Activated naive CD8-positive, alpha-beta T cell (primary cell): ENCODE data around the gene GPR152.
A peak's percentile ranks its signal among the peaks of the same experiment; 100 is the strongest.
"Not testable (repeated sequence)": the region's sequence is repeated elsewhere in the genome, so short reads cannot be mapped to it uniquely, and the experiment has no call there.

ENCODE experiments used
- H3K27ac Mint-ChIP-seq: one replicate; pipeline ENCODE4 v1.8.0; 2021; ENCODE audit warnings: mixed read lengths
- H3K27me3 Mint-ChIP-seq: one replicate; pipeline ENCODE4 v1.8.0; 2021; ENCODE audit warnings: mixed read lengths
- H3K36me3 Mint-ChIP-seq: one replicate; pipeline ENCODE4 v1.8.0; 2021; ENCODE audit warnings: mixed read lengths
- H3K4me1 Mint-ChIP-seq: one replicate; pipeline ENCODE4 v1.8.0; 2021; ENCODE audit warnings: low read depth, mixed read lengths
- H3K4me3 Mint-ChIP-seq: one replicate; pipeline ENCODE4 v1.8.0; 2021; ENCODE audit warnings: mild to moderate bottlenecking, mixed read lengths
- H3K9me3 Mint-ChIP-seq: one replicate; pipeline ENCODE4 v1.8.0; 2021; ENCODE audit warnings: low read depth, mixed read lengths

Gene GPR152

DNA sequence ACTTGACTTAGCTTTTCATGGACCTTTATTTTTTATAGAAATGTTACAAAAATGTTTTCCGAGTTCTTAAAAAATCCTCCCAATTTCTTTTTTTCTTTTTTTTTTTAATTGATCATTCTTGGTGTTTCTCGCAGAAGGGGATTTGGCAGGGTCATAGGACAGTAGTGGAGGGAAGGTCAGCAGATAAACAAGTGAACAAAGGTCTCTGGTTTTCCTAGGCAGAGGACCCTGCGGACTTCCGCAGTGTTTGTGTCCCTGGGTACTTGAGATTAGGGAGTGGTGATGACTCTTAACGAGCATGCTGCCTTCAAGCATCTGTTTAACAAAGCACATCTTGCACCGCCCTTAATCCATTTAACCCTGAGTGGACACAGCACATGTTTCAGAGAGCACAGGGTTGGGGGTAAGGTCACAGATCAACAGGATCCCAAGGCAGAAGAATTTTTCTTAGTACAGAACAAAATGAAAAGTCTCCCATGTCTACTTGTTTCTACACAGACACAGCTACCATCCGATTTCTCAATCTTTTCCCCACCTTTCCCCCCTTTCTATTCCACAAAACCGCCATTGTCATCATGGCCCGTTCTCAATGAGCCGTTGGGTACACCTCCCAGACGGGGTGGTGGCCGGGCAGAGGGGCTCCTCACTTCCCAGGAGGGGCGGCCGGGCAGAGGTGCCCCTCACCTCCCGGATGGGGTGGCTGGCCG lies 25.0 kb upstream of the GPR152 start:
- H3K36me3 Mint-ChIP-seq, H3K27ac Mint-ChIP-seq, H3K4me3 Mint-ChIP-seq, H3K27me3 Mint-ChIP-seq, H3K4me1 Mint-ChIP-seq, H3K9me3 Mint-ChIP-seq: not testable (repeated sequence)

DNA sequence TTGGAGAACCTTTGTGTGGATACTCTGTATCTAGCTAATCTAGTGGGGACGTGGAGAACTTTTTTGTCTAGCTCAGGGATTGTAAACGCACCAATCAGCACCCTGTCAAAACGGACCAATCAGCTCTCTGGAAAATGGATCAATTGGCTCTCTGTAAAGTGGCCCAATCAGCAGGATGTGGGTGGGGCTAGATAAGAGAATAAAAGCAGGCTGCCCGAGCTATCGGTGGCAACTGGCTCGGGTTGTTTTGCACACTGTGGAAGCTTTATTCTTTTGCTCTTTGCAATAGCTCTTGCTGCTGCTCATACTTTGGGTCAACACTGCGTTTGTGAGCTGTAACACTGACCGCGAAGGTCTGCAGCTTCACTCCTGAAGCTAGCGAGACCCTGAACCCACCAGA lies 24.2 kb upstream of the GPR152 start:
- not testable (repeated sequence) for H3K27ac Mint-ChIP-seq, H3K4me1 Mint-ChIP-seq, H3K27me3 Mint-ChIP-seq, H3K9me3 Mint-ChIP-seq, H3K4me3 Mint-ChIP-seq, H3K36me3 Mint-ChIP-seq

DNA sequence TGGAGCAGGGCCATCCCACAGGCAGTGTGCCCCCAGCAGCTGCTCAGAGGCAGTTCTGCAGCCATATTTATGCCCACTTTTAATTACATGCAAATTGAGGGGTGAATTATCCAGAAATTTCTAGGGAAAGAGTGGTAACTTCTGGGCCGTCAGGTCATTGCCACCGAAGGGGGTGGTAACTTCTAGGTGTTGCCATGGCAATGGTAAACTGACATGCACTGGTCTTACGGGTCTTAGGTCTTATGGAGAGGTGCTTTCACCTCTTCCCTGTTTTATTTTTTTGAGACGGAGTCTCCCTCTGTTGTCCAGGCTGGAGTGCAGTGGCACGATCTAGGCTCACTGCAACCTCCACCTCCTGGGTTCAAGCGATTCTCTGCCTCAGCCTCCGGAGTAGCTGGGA lies 20.4 kb upstream of the GPR152 start:
- H3K9me3 Mint-ChIP-seq, result no peaks in the 10 kb centered on the region
- H3K27me3 Mint-ChIP-seq, result no peaks in the 10 kb centered on the region
- no peak overlapping the region for H3K4me3 Mint-ChIP-seq
- no peaks in the 10 kb centered on the region for H3K36me3 Mint-ChIP-seq
- peaks cover 5% of the 10 kb centered on the region for H3K4me1 Mint-ChIP-seq
- H3K27ac Mint-ChIP-seq, result no peak overlapping the region

DNA sequence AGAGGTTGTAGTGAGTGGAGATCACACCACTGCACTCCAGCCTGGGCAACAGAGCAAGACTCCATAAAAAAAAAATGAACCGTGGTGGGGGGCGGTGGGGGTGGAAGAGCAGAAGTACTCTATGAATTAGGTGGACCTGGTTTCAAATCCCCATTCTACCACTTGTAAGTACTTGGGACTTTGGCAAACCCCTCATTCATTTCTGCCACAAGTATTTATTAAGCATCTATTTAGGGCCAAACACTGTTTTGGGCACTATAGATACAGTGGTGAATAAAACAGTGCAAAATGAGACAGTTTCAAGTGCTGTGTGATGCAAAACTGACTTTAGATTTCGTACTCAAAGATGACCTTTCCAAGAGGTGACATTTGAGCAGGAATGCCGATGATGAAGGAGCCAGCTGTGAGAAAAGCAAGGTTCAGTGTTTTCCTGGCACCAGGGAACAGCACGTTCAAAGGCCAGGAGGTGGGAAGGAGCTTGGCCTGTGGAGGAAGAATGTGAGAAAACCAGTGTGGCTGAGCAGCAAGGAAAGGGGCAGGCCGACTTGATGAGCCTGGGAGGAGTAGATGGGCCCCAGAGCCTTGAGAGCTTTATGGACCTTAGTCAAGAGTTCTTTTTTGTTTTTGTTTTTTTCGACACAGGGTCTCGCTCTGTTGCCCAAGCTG lies 17.9 kb upstream of the GPR152 start:
- no peaks in the 10 kb centered on the region for H3K36me3 Mint-ChIP-seq
- H3K9me3 Mint-ChIP-seq, result no peaks in the 10 kb centered on the region
- peaks cover 17% of the 10 kb centered on the region for H3K4me1 Mint-ChIP-seq
- peak overlapping the region; percentile 77 for H3K4me3 Mint-ChIP-seq
- no peaks in the 10 kb centered on the region for H3K27me3 Mint-ChIP-seq
- H3K27ac Mint-ChIP-seq, result no peak overlapping the region

DNA sequence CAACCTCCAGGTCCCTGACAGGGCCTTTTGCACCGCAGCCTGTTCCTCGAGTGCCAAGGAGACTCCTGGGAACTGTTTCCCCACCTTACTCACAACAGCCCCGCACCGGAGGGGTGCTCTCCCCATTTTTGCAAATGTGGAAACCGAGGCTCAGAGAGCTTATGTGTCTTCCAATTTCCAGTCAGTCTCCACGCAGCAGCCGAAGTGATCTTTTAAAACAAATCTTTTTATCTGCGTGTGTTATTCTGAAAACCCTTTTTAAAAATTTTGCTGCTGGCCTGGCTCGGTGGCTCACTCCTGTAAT lies 16.9 kb upstream of the GPR152 start:
- H3K27me3 Mint-ChIP-seq, result no peaks in the 10 kb centered on the region
- H3K4me1 Mint-ChIP-seq, result peaks cover 21% of the 10 kb centered on the region
- H3K27ac Mint-ChIP-seq, result peak overlapping the region; percentile 64
- H3K4me3 Mint-ChIP-seq, result peak overlapping the region; percentile 77
- H3K9me3 Mint-ChIP-seq, result no peaks in the 10 kb centered on the region
- no peaks in the 10 kb centered on the region for H3K36me3 Mint-ChIP-seq

DNA sequence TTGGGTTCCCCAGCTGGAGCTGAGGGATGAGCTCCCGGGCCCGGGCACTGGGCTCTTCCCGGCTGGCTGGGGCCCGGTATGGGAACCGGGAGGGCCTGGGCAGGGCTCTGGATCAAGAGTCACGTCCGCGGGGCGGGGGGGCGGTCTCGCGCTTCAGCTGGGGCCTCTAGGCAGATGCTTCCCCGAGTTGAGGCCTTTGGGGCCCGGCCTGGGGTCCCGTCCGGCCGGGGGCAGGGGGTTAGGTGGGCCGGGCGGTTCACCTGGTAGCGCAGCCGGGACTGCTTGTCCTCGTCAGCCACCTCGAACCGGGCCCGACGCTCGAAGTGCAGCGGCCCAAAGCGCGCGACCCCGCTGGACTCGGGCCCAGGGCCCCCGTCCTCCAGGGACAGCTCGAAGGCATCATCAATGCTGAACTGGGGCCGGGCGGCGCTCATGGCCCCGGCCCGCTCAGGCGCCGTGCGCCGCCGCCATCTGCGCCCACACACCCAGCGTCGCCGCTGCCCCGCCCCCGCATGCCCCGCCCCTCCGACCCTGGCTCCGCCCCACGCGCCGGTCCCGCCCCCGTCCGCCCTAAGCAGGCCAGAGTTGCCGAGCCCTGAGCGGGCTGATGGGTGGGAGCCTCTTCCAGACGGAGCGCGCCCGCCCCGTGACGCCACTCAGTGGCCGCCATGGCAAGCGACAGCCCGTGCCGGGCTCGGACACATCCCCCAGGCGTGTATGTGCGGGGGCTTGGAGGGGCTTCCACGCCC lies 16.4 kb upstream of the GPR152 start, which contains the start of gene TMEM134:
Gene TMEM134, minus strand, starts transcription at position 493 of the 749 bp plus-strand sequence. Its CDS starts 59 bp downstream, at position 434.
- H3K27me3 Mint-ChIP-seq, result no peaks in the 10 kb centered on the region
- H3K9me3 Mint-ChIP-seq, result no peaks in the 10 kb centered on the region
- H3K27ac Mint-ChIP-seq, result peak within 1 kb of the TSS; percentile 88
- peaks cover 26% of the 10 kb centered on the region for H3K4me1 Mint-ChIP-seq
- no peaks in the 10 kb centered on the region for H3K36me3 Mint-ChIP-seq
- H3K4me3 Mint-ChIP-seq, result peak within 1 kb of the TSS; percentile 90

DNA sequence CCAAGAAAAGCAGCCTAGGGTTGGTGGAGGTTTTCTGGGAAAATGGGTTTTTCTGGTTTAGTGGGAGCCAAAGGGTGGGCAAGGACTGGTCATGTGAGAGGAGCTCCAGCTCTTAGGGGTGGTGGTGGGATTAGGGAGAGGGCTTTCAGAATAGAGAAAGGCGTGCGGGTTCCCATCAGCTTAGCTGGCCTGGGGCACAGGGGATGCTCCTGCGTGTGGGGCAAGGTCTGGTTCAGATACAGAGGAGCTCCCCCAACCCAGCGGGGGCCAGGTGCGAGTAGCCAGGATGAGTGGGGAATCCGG lies 15.9 kb upstream of the GPR152 start:
- Mint-ChIP-seq H3K4me3 (peak overlapping the region; percentile 90), H3K4me1 (peaks cover 29% of the 10 kb centered on the region), H3K27ac (peak overlapping the region; percentile 88), H3K27me3 (no peaks in the 10 kb centered on the region), H3K36me3 (no peaks in the 10 kb centered on the region), H3K9me3 (no peaks in the 10 kb centered on the region)

DNA sequence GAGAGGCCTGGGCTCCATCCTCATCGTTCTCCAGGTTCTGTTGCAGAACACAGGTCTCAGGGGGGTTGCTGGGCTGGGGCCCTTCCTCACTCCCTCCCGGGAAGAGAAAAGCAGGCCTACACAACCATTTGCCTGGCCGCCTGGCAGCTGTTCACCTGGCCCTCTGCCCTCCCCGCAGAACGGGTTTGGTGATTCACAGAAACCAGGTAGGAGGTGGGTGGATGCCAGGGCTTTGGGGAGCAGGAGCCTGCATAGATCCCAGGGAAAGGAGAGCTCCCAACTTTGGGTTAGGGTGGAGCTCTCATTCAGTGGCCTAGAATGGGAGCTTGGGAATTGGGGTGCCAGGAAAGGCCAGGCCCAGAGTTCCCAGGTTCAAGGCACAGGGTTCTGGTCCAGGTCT lies 15.5 kb upstream of the GPR152 start:
- H3K9me3 Mint-ChIP-seq, result no peaks in the 10 kb centered on the region
- H3K27ac Mint-ChIP-seq, result peak overlapping the region; percentile 88
- no peaks in the 10 kb centered on the region for H3K36me3 Mint-ChIP-seq
- peak overlapping the region; percentile 90 for H3K4me3 Mint-ChIP-seq
- H3K4me1 Mint-ChIP-seq, result peaks cover 30% of the 10 kb centered on the region
- no peaks in the 10 kb centered on the region for H3K27me3 Mint-ChIP-seq

DNA sequence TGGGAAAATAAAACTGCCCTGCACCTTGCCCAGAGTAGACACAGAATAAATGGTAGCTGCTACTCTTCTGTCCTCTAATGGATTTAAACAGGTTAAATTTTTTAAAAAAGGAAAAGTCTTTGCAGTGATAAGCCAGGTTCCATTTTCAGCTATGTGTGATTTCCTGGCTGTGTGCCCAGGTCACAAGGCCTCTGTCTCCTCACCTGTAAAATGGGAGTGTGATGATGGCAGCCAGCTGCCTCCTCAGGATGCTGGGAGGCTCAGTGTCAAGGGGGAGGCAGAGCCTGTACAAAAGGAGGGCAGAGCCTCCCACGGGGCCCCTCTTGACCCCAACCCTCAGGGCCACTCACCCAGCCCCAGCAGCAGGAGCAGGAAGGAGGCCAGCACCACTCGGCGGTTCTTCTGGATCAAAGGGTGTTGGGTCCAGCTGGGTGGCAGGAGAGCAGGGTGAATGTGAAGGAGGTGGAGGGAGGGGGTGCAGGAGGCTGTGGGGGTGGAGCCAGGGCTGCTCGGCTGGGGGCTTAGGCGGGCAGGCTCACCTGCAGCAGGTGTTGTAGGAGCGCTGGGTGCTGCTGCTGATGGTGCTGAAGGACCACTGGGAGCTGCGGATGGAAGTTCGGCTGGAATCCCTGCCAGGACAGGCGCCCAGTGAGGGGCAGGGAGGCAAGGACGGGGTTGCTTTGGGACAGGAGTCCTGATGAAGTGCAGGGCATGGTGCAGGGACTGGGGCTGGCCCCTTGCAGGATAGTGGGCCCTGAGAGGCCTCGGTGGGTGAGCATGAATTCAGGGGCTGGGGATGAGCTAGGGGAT lies 14.6 kb upstream of the GPR152 start:
- H3K4me1 Mint-ChIP-seq, result peaks cover 30% of the 10 kb centered on the region
- peak overlapping the region; percentile 81 for H3K27ac Mint-ChIP-seq
- no peaks in the 10 kb centered on the region for H3K36me3 Mint-ChIP-seq
- no peaks in the 10 kb centered on the region for H3K27me3 Mint-ChIP-seq
- peak overlapping the region; percentile 90 for H3K4me3 Mint-ChIP-seq
- H3K9me3 Mint-ChIP-seq, result no peaks in the 10 kb centered on the region

DNA sequence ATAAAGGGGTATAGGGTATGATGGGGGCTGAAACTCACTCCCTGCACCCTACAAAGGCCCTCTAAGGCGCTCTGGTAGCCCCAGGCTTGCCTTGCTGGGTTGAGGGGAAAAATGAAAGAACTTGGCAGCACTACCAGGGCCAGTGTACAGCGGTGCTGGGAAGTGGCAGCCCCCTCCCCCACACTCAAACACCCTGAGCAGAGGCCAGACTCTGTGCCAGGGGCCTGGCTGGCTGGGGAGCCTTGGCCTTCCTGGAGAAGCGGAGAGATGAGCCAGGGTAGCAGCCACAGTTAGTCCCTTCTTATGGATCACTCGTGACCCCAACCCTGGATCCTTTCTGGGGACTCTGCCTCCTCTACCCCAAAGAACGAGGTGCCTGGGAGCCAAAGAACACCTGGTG lies 13.8 kb upstream of the GPR152 start:
- Mint-ChIP-seq H3K4me3 (peak overlapping the region; percentile 42), H3K4me1 (peaks cover 30% of the 10 kb centered on the region), H3K27me3 (no peaks in the 10 kb centered on the region), H3K9me3 (no peaks in the 10 kb centered on the region), H3K36me3 (no peaks in the 10 kb centered on the region), H3K27ac (peak overlapping the region; percentile 58)

DNA sequence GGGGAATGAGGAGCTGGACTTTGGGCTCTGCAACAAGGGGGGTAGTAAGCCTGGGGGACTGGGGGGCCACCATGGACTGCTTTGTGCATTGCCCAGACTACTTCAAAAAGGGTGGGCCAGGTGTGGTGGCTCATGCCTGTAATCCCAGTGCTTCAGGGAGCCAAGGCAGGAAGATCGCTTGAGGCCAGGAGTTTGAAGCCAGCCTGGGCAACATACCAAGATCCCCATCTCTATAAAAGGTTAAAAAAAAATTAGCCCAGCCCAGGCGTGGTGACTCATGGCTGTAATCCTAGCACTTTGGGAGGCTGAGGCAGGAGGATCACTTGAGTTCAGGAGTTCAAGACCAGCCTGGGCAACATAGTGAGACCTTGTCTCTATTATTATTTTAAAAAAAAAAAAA lies 13.0 kb upstream of the GPR152 start:
- H3K27ac Mint-ChIP-seq, result peak overlapping the region; percentile 91
- H3K27me3 Mint-ChIP-seq, H3K9me3 Mint-ChIP-seq, H3K36me3 Mint-ChIP-seq: not testable (repeated sequence)
- H3K4me3 Mint-ChIP-seq, result peak overlapping the region; percentile 87
- peaks cover 30% of the 10 kb centered on the region for H3K4me1 Mint-ChIP-seq

DNA sequence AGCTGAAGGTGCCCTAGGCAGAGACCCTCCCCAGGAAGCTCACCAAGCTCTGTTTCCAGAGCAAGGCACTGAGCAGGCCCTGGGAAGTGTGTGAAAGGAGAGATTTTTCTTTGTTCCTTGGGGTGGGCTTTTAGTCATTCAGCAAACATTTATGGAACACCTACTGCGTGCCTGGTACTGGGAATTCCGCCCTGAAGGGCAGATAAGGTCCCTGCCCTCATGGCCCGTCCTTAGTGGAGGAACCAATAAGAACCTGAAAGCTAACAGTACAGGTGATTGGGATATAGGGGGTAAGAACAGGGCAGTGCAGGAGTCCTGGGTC lies 12.6 kb upstream of the GPR152 start:
- no peaks in the 10 kb centered on the region for H3K9me3 Mint-ChIP-seq
- peaks cover 30% of the 10 kb centered on the region for H3K4me1 Mint-ChIP-seq
- H3K4me3 Mint-ChIP-seq, result peak overlapping the region; percentile 87
- H3K27me3 Mint-ChIP-seq, result no peaks in the 10 kb centered on the region
- peak overlapping the region; percentile 91 for H3K27ac Mint-ChIP-seq
- no peaks in the 10 kb centered on the region for H3K36me3 Mint-ChIP-seq

DNA sequence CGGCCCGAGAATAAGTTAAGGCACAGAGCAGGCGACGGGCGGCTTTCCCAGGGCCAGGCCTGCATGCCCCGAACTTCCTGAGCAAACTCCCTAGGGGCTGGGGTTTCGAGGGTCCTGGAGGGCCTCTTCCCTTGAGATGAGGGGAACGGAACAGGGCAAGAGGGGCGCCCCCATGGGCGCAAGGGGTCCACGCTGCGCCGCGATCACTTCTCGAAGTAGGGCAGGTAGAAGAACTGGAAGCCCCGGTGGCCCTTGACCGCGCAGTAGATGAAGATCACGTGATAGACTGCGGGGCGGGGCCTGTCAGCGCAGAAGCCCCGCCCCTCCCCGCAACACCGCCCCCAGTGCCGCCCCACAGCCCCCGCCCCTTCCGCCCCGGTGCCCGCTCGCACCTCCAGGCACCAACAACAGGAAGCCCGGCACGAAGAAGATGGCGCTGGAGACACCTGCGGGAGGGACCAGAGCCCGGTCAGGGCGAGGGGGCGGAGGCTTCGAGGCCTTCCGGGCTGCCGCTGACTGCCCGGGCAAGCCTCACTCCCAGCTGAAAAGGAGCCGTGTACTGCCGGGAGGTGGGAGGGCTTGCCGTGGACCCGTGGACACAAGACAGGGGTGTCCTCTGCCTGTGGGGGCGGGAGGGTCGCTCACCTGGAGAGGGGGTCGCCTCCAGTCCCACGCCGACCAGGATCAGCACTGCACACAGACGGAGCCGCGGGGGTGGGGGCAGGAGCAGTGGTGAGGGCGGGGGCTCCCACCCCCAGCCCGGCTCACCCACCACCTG lies 12.1 kb upstream of the GPR152 start:
- Mint-ChIP-seq H3K4me3 (peak overlapping the region; percentile 87), H3K27ac (peak overlapping the region; percentile 91), H3K9me3 (no peaks in the 10 kb centered on the region), H3K36me3 (no peaks in the 10 kb centered on the region), H3K4me1 (peaks cover 33% of the 10 kb centered on the region), H3K27me3 (no peaks in the 10 kb centered on the region)

DNA sequence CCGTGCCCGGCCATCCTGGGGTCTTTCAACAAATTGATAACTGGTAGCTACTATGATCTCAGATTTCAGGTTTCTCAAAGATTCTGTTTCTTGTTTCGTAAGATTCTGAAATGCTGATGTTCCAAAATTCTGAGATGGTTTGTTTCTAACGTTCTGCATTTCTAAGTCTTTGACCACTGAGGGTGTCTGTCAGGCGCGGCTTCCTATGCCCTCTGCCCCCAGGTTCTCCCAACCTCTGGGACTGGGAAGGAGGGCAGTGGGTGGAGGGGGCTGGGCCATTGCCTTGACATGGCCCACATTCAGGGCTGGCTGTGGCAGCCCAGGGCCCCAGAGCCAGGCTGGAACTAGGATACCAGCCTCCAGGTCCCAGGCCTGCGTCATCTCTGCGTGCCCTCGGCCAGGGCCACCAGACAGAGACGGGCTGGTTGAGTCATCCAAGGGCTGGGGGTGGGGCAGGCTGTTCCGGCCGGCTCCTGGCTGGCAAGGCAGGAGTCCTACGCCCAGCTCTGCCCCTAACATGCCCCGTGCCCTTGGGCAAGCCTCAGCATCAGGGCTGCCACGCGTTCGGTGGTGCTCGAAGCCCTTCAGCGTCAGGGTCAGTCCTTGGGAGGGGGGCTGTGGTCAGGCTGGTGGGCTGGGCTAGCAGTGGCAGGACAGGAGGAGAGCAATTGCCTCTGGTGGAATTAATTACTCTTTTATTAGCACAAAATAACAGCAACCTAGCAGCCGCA lies 11.3 kb upstream of the GPR152 start:
- Mint-ChIP-seq H3K27me3 (no peaks in the 10 kb centered on the region), H3K9me3 (no peaks in the 10 kb centered on the region), H3K36me3 (no peaks in the 10 kb centered on the region), H3K4me3 (peak overlapping the region; percentile 87), H3K4me1 (peaks cover 33% of the 10 kb centered on the region), H3K27ac (peak overlapping the region; percentile 91)
